HS-27A (cell line): ENCODE data around the gene OMD.

ENCODE experiments used
- DNase-seq: peaks from one replicate; pipeline ENCODE4 v3.0.0-alpha.2; 2012; ENCODE audit warnings: low read depth, missing footprints

OMD gene, protein sequence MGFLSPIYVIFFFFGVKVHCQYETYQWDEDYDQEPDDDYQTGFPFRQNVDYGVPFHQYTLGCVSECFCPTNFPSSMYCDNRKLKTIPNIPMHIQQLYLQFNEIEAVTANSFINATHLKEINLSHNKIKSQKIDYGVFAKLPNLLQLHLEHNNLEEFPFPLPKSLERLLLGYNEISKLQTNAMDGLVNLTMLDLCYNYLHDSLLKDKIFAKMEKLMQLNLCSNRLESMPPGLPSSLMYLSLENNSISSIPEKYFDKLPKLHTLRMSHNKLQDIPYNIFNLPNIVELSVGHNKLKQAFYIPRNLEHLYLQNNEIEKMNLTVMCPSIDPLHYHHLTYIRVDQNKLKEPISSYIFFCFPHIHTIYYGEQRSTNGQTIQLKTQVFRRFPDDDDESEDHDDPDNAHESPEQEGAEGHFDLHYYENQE

DNA sequence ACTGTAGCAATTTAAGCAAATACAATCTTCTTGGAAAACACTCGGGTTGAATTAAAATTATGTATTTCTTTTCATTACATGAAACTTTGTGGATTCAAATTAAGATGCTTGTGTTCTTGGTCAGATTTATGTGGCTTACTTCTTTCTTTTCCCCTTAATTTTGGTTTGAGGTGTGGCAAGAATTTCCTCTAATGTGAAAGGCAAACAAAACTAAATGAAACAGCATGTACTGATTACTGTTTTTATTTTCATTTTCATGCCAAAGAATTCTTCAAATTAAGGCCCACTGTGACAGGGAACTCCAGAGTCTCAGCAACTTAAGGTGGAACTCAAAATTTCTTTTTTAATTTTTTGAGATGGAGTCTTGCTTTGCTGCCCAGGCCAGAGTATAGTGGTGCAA, at the start of gene OMD:
OMD (minus strand) TSS at position 132 of the 400 bp plus-strand sequence. CDS start 6,913 bp downstream, outside the sequence.
- DNase-seq: no peak

DNA sequence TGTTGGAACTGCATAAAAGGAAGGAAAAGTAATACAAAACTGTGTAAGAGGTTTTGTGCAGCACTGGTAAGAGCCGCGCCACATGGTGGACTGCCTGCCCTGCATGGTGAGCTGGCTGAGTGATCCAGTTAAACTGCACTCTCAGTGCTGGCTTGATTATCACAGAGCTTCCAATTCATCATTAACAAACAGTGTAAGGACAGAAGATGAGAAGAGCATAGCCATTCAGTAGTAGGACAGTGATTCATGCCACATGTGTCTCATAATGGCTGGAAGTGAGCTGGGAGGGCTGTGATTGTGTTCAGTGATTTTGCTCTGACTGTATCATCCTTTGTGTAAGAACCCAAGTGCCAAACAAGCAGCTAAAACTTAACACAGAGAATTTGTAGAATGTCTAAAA, 43.9 kb upstream of the OMD start:
- DNase-seq: no peak

DNA sequence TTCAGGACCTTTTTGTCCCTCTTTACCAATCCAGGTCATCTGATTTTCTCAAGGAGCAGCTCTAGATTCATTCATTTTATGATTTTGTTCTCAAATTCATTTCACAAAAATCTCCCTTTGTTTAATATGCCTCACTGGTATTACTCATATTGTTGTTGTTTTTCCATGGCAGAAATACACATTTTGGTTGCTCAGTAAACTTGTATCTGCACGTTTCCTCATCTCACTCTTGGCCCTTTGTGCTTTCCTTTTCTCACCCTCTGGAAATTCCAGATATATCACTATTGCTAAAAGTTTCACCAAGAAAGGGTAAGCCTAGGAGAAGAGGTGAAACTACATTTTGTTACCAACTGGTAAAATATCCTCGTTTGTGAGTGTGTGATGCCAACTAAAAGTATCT, 43.2 kb upstream of the OMD start:
- no peak for DNase-seq

DNA sequence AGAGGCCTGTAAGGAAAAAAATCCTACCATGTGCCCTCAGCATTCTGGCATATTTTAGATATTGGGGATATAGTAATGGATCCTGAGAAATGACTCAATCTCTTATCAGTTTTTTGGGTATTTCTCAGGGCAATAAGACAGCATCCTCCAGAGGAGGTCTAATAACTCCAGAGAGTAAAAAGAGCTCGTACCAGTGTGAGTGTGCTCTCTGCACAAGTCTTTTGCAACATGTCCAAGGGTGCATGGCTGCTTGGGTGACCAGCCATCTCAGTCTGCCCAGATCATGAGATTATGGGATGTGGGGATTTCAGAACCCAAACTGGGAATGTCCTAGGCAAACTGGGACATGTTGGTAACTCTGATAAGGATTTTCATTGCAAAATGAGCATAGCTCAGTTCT, 42.8 kb upstream of the OMD start:
- no peak for DNase-seq

DNA sequence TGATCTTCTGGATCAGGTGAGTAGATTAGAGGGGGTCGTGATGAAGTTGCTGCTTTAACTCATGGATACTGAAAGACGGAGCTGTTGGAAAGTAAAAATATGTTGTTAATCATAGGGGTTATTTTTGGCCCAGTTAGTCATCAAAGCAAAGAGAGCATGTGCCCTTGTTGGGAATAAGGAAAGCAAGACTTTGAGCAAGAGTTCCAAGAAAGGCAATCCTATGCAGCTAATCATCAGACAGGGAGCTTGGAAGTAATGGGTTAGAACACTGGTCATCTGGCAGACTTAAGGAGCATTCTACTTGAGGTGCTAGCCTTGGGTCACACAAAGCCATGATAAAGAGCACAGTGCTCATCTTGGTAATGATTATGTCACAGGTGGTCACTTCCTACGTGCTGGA, 39.7 kb upstream of the OMD start:
- peak; percentile 39 for DNase-seq

DNA sequence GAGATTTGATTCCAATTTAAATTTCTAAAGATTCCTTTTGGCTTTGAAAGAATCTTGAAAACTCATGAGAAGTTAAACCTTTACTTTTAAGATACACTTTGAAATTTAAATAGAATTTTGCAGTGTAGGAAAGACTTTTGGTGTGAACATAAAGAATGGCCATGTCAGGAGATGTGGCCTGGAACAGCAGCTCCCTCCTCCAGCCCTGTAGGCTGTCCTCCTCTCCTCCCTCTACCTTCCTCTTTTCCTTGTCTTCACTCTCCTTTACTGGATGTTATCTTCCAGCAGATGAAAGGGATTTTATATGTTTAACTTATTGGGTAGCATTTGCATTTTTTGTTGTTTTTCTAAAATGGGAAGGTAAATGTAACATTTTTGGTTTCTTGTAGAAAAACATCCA, 39.1 kb upstream of the OMD start:
- DNase-seq: no peak

DNA sequence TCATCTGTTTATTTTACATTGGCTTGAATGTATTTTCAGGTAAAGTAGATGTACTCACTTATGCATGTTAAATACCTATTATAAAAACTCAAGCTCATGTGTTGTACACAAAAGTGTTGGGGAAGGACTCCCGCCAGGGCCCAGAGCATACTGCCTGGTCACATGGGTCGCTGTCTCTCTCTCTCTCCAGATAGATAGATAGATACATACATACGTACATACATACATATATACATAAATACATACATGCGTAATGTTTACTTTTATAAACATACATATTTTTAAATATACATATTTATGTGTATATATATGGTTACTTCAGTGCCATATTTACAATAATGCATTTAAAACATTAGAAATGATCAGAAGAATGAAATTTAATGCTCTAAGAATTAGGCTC, 33.3 kb upstream of the OMD start:
- no peak for DNase-seq

DNA sequence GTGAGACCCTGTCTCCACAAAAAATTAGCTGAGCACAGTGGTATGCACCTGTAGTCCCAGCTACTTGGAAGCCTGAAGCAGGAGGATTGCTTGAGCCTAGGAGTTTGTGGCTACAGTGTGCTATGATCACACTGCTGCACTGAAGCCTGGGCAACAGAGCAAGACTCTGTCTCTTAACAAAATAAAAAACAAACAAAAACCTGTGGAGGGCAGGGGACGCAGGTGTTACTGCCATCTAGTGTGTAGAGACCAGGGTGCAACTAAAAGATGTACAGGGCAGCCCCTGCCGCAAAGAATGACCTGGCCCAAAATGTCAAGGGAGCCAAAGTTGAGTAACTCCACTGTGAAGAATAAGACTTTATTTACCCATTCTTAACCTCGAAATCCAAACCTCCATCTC, 30.9 kb upstream of the OMD start:
- no peak for DNase-seq

DNA sequence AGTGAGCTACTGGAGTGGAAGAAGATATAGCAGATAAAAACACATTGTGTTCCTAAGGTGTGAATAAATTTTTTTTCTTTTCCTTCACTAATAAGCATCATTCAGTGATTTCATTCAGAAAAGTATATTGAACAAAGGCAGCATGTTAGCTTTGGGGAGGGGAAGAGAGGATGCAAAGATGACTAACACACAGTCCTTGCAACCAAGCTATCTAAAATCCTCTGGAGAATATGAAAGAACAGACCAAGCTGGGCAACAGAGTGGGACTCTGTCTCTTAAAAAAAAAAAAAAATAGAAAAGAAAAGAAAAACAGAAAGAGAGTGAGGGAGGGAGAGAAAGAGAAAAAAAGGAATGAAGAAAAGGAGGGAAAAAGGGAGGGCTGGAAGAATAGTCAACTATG, 22.3 kb upstream of the OMD start:
- DNase-seq: no peak

DNA sequence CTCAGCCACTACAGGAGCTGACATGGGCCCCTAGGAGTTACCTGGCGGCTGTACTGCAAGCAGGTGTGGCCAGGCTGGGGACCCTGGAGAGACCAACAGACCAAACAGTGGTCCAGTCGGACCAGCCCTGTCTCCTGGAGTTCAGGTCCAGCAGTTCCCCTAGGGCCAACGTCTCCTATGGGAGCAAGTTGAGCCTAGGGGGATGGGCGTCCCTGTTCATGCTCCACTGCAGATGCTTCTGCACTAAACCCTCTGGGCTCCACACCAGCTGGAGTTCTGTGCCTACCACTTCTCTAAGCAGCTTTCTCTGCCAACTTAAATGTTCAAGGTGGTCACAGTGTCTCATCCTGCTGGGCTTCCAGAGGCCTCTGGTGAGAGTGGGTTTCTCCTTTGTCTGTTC, 20.6 kb upstream of the OMD start:
- no peak for DNase-seq

DNA sequence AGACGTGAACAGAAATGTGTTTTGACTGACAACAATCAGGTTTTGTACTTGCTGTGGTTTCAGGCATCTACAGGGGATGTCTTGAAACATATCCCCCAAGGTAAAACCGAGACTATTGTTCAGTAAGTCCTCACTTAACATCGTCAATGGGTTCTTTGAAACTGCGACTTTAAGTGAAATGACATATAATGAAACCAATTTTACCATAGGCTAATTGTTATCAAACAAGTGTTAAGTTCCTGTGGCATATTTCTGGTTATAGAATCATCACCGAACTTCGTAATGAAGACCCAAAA, 16.4 kb upstream of the OMD start:
- DNase-seq: no peak

DNA sequence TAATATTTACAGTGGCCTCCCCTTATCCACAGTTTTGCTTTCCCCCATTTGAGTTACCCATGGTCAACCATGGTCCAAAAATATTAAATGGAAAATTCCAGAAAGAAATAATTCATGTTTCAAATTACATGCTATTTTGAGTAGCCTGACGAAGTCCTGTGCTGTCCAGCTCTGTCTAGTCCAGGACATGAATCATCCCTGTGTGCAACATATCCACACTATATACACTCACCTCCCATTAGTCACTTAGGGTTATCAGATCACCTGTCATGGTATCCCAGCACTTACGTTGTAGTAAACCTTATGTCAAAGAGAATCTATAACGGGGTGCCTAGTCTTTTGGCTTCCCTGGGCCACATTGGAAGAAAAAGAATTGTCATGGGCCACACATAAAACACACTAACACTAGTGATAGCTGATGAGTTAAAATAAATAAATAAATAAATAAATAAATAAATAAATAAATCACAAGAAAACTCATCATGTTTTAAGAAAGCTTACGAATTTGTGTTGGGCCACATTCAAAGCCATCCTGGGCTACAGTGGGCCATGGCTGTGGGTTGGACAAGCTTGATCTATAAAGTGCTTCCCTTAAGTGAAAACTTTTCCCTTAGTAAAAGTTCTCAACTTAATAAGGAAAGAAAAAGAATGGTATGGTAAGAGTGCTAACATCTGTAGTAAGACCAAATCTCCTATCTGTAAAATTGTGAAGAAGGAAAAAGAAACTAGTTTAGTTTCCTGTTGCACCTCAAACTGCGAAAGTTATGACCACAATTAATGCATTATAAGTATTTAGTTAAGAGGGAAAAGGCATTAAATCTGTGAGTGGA, 15.9 kb upstream of the OMD start:
- no peak for DNase-seq

DNA sequence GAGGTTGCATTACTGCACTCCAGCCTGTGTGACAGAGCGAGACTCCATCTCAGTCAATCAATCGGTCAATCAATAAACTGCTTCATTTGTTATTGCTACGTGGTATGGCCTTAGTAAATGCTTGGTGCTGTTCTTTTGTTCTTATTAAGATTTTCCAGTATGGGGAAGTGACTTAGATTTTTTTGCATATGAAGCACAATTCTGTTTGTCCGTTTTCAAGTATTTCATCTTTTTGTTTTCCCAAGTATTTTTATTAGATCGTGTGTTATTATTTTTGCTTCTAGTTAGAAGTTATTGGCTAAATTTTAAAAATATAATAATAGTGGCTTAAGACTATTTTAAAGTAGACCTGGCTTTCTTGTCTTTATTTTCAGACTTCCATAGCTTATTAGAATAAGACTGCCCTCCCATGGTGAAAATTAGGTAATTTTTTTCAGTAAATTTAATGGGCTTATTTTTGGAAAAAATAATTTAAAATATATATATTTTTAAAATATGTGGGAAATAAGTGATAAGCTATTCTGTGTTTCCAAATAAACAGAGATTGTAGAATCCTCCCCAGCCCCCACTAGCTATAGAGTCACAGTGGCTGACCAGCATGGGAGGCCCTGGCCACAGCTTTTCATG, 14.7 kb upstream of the OMD start:
- DNase-seq: no peak

DNA sequence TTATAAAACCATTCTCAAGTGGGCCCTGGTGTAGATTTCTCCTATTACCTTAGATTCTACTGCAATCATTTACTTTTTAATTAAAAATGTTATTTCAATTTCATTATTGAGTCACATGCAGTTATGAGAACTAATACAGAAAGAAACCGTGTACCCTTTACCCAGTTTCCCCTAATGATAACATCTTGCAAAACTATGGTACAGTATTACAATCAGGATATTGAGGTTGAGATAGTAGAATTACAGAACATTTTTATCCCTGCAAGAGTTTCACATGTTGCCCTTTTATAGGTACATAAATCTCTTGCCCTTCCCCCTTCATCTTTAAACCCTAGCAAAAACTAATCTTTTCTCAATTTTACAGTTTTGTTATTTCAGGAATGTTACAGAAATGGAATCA, 11.0 kb upstream of the OMD start:
- DNase-seq: no peak

DNA sequence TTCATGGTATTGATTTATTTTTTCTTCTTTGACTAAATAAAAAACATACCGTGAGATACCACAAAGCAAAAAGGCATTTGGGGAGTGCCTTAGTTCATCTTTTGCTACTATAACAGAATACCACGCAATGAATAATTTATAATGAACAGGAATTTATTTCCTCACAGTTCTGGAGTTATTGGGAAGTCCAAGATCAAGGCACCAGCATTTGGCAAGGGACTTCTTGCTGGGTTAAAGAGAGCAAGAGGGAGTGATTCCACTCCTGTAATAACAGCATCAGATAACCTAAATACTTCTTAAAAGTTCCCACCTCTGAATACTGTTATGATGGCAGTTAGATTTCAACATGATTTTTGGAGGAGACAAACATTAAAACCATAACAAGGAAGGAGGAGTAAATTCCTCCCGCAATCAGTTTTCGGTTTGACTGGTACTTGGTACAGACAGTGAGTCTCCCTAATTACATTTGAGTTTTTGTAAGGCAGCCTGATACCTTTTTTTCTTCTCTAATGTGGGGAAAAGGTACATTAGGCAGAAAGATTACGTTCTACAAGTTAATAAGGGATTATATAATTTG, 8.8 kb upstream of the OMD start:
- DNase-seq: no peak

DNA sequence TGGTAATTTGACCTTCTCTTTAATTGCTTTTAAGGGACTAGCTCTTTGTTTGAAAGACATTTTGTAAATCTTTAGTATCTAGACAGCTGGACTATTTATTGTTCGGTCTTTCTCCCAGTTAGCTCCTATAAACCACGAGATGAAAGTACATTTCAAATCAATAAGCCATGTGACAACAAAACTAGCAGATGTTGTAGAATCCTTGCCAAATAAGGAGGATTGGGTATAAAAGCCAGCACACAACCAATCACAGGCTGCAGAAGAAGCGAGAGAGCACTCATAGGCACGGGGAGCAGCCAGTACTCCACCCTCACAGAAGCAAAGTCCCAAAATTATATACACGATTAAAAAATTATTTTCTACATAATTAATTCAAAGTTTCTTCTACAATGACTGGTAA, 8.1 kb upstream of the OMD start:
- no peak for DNase-seq

DNA sequence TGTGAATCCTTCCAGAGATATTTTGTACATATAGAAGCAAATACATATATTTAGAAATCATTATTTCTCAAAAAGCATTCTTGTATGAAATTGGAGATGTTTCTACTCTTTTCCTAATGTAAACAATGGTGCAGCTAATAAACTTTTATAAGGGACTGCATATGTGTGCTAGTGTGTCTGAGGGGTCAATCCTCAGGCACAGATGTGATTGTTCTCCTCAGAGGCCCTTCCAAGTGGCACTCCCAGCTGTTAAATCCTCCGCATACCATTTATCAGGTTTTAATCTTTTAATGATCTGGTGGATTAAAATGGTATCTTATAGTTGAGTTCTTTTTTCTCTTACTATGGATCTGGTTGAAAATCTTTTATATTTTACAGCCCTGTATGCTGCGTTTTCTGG, 5.6 kb upstream of the OMD start:
- DNase-seq: no peak

DNA sequence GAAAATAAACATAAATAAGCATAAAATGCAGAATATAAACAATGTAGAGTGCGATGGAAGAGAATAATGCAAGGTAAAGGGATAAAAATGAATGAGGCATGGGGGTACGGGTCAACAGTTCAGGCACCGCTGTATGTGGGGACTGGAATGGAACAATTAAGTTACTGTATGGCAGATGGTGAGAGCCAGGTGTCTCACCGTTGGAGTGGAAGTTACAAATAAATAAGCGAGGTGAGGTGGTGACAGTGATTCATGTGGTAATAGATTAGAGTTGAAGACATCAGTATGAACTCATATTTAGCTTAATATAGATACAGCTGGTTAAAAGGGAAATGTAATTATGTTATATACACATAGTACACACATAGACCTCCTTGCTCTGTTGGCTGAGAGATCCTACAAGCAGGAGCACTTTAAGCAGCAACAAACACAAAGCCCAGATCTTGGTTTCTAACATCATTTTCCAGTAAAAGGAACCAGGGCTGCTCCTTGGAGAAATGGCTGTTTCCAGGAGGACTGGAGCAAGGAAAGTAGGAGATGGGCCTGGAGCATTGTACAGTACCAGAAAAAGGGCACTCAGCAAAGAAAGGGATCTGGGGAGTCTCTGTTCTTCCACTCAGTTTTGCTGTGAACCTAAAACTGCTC, 2.4 kb upstream of the OMD start:
- DNase-seq: no peak

DNA sequence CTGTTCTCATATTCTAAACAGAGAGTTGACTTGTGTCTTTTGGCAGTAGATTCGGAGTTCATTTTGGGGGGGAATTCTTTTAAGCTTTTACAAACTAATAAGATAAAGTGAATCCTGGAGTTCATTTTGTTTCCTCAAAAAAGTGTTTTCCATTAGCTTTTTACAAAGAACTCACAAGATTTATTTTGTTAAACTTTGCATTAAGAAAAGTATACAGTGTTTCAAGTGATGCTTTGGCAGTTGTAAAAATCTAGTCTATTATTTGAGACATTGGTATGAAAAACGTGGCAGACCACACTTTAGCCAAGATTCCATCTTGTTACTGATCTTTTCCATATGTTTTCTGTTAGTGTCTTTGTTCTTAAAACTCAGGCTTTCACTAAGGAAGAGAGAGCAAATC, 1.2 kb upstream of the OMD start:
- DNase-seq: no peak

DNA sequence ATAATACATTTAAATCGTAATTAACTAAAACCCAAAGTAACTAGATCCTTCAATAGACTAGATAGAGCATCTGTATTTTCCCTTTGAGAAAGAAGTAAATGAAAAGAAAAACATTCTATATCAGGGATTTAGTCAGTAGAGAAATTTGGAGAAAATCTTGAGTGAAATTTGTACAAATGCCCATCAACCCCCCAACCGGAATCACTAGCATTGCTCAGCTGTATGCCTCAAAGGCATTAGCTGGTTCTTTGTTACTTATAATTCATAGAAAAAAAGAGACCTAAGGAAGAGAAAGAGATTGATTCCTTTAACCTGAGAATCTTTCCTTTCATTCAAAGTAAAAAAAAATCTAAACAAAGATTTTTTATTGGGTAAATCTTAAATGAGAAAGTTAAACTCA, 659 bp downstream of the OMD start:
- no peak for DNase-seq

DNA sequence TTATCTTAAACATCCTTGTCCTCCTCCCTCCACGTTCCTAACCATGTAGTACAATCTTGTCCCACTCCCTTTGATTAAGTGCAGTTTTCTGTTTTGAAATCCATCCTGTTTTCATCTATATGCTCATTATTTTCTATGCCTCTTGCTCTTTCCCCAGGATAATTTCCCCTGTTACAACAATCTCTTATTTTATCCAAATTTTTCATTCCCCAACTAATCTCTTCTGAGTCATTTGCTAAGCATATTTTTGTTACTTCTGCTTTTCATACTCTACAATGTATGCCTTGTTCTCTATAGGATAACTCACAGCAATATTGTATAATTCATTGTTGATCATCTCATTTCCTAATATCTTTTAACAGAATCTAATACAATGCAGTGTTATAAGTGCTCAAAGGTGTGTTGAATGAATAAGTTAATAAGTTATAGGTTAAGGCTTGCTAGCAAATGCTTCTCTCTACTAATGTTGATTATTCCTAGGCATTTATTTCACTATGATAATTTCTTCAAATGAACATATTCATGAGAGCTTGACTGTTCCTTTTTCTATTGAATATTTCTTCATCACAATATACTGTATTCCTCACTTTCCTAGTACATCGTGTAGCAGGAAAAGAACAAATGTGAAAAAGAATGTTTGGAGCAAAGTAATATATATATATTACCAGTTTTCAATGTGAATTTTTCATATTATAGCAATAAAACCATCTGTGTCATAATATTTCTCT, 1.5 kb downstream of the OMD start:
- no peak for DNase-seq

DNA sequence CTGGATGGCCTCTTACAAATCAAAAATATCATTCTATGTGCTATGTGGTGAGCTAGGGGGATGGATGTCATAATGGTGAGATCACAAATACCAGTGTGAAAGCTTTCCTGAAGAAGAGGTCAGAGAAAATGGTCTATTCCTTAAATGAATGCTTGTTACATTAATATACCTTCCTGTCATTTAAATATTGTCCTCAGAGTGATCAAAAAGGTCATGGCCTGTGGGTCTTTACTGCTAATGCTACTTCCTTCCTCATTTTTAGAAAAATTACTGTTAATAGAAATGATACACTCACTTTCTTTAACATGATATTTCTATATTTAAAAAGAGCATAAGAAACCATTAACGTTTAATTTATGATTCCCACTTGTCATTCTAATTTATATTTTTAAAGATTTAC, 9.7 kb downstream of the OMD start:
- DNase-seq: no peak
